ENCODE results near the gene GLRX5.

GRCh38 chr14:95491936-95492608 is 42.8 kb upstream of the GLRX5 start:
- TF ChIP-seq, protein P1, sequence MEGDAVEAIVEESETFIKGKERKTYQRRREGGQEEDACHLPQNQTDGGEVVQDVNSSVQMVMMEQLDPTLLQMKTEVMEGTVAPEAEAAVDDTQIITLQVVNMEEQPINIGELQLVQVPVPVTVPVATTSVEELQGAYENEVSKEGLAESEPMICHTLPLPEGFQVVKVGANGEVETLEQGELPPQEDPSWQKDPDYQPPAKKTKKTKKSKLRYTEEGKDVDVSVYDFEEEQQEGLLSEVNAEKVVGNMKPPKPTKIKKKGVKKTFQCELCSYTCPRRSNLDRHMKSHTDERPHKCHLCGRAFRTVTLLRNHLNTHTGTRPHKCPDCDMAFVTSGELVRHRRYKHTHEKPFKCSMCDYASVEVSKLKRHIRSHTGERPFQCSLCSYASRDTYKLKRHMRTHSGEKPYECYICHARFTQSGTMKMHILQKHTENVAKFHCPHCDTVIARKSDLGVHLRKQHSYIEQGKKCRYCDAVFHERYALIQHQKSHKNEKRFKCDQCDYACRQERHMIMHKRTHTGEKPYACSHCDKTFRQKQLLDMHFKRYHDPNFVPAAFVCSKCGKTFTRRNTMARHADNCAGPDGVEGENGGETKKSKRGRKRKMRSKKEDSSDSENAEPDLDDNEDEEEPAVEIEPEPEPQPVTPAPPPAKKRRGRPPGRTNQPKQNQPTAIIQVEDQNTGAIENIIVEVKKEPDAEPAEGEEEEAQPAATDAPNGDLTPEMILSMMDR (IDR thresholded peaks at IDR 0.05; ENCODE audit: low read length), result no peak
- TF ChIP-seq EZH2phosphoT487 (IDR thresholded peaks at IDR 0.05; ENCODE audit: low read length) (no peak), EZH2 (optimal IDR thresholded peaks at IDR 0.05; ENCODE audit: low read depth, low read length) (no peak)

All from MM.1S (cell line).